HG02840 (cell line): Measurements from ENCODE around the gene SP100.
"Not testable (repeated sequence)": the region's sequence is repeated elsewhere in the genome, so short reads cannot be mapped to it uniquely, and the experiment has no call there.

ENCODE experiments used
- ATAC-seq: cut with Tn5 transposase; IDR thresholded peaks from one replicate; pipeline ENCODE4 v1.9.1; 2021; ENCODE audit warnings: mild to moderate bottlenecking, moderate library complexity, moderate number of reproducible peaks; ENCODE audit not compliant: unreplicated experiment, low FRiP score

Gene SP100

DNA sequence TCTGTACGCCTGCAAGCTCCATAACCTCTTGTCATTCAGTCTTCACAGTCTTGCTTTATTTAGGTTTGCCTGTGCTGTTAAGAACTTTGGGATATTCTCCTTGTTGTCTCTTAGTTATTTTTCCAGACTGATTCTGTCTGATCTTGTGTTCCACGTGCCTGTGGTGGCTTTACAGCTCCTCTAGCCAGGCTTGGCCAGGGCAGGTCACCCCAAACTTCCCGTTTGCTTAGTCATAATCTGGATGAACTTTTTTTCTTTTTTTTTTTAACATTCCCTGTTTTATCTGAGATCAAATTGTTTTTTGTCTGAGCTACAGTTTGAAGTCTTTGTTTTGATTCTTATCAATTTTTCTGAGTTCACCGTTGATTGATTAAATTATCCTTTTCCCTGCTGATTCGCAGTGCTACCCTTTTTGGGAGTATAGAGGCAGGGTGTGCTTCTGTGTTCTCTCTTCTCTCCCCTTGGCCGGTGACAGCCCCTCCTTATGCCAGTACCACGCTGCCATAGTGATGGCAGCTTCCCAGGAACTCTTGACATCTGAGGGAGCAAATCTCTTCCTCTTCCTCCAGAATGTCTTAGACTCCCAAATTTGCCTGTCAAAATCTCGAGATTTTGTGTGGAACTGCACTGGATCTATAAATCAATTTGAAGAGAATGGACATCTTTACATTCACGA is 2.5 kb downstream of the SP100 start:
- no peak for ATAC-seq

DNA sequence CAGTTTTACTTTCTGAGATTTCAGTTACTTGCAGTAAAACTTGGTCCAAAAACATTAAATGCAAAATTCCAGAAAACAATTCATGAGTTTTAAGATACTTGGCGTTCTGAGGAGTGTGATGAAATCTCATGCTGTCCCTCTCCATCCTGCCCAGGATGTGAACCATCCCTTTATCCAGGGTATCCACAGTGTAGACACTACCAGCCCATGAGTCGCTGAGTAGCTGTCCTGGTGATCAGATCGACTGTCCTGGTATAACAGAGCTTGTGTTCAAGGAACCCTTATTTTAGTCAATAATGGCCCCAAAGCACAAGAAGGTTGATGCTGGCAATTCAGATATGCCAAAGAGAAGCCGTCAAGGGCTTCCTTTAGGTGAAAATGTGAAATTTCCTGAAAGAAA is 3.2 kb downstream of the SP100 start:
- no peak for ATAC-seq

- ATAC-seq, result no peak
Measured at GRCh38 chr2:230422149-230422548, 6.1 kb downstream of the SP100 start.

DNA sequence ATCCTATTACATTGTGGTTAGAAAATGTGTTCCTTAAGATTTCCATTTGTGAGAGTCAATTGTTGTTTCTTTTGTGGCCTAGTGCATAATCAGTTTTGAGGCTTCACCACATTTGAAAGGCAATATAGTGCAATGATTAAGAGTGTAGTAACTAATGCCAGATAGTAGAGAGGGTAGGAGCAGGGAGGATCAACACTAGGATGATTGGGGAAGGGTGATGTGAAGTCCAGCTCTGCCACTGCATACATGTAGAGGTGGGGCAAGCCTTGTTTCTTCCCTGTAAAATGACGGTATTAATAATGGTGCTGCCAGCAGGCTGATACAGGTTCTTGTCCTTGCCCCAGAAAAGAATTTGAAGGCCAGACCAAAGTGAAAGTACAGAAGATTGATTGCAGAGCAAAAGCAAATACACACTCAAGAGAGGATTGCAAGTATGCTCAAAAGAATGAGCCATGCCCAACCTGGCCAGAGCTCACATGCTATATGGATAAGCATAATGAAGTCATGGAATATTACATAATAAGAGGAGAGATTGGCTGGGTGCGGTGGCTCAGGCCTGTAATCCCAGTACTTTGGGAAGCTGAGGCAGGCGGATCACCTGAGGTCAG is 8.0 kb downstream of the SP100 start:
- no peak for ATAC-seq

DNA sequence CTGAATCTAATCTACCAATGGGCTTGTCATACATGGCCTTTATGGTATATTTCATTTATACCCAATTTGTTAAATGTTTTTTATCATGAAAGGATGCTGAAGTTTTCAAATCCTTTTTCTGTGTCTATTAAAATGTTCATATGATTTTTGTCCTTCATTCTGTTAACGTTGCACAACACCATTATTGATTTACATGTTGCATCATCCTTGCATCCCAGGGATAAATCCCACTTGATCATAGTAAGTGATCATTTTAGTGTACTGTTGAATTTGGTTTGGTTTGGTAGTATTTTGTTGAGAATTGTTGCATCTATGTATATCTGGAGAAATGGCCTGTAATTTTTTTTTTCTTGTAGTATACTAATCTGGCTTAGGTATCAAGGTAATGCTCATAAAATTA is 9.4 kb downstream of the SP100 start:
- ATAC-seq, result no peak

GRCh38 chr2:230429513-230429912 is 13.5 kb downstream of the SP100 start:
- ATAC-seq, result no peak

DNA sequence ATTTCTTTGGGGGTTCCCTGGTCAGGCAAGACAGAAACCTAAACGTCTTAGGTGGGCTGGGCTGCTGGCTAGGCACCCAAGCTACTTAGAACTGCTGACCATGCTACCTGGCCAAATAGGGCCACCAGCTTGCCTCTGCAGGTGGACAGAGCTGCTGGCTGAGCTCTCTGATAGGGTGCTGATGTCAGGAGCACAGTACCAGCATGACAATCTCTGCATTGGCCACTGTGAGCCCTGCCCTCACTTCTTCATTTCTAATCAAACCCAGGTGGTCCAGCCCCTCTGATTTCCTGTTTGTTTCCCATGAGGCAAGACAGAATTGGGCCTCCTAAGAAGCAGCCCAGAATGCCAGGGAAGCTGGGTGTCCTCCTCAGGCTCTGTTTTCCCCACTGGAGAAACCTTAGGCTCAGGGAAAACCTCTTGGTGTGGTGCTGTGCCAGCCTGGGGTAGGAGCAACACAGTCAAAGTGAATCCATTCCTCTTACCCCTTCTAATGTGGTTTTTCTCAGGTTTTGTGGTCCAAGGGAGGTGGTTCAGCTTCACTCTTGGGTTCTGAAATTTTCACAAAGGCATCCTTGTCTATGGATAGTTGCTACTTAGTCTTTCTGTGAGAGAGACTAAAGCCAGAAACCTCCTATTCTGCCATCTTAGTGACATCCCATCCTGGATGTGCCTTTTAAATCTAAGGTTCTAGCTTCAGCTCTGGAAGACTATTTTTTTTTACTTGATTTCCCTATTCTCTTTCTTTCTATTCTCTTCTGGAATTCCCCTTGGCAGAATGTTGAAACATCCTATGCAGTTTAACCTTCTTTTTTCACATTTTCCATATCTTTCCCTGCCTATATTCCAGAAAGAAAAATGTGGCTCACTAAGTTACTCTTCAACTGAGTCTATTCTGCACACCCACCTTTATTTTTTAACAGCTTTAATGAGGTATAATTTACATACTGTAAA is 15.2 kb downstream of the SP100 start:
- ATAC-seq, result no peak

- ATAC-seq, result no peak
Measured at GRCh38 chr2:230434677-230435324, 18.8 kb downstream of the SP100 start.

- ATAC-seq, result no peak
Measured at GRCh38 chr2:230435431-230435830, 19.4 kb downstream of the SP100 start.

DNA sequence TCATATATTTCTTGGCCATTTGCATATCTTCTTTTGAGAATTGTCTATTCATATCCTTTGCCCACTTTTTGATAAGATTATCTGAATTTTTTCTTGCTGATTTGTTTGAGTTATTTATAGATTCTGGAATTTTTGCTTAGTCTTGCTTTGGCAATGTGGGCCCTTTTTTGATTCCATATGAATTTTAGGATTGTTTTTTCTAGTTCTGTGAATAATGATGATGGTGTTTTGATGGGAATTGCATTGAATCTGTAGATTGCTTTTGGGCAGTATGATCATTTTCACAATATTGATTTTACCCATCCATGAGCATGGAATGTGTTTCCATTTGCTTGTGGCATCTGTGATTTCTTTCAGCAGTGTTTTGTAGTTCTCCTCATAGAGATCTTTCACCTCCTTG is 23.1 kb downstream of the SP100 start:
- not testable (repeated sequence) for ATAC-seq

DNA sequence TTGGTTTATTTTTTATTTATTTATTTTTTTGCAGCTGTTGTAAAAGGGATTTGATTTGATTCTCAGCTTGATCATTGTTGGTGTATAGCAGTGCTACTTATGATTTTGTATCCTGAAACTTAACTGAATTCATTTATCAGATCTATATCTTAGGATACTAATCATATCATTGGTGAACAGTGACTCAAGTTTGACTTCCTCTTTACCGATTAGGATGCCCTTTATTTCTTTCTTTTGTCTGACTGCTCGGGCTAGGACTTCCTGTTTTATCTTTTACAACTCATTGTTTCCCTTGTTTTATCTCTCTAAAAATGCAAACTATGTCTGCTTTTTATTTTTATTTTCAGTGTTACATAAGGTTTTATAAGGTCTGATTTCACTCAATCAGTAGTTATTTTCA is 23.6 kb downstream of the SP100 start:
- ATAC-seq, result no peak

GRCh38 chr2:230441227-230441897 is 25.4 kb downstream of the SP100 start:
- ATAC-seq, result no peak

- ATAC-seq, result no peak
Measured at GRCh38 chr2:230443541-230443940, 27.5 kb downstream of the SP100 start.

DNA sequence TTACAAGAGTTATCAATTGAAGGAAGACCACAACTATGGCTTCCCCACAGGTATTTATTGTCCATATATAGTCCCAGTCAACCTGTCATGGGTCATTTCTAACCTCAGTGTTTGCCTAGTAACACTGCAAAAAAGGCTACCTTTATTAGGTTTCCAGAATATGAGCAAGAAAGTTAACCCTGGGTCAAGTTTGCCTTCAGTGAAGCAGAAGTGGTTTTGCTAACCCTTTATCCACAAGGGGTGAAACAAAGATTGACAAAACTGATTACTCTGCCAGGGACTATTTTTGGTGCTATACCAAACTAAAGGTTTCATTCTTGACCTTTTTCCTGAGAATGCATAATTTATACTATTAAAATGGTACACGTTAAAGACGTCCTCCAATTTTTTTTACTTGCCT is 28.8 kb downstream of the SP100 start:
- no peak for ATAC-seq

DNA sequence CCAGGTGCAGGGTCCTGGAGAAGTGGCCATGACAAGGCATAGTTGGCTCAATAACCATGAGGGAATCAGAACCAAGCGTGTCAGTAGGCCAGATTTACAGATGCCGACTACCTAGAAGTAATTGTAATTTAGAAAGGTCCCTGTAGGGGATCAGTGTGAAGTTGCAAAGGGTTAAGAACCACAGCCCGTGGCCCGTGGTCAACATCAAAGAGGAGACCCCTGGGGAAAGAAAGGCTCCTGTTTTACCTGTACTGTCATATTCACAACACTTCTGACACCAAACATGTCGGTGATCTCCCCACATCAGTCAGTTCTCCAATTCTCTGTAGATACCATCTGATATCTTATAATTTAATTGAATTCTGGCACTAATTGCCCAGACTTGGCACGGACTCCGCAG is 31.0 kb downstream of the SP100 start:
- no peak for ATAC-seq

- peak; percentile 73 for ATAC-seq
Measured at GRCh38 chr2:230447455-230448451, 31.8 kb downstream of the SP100 start.

DNA sequence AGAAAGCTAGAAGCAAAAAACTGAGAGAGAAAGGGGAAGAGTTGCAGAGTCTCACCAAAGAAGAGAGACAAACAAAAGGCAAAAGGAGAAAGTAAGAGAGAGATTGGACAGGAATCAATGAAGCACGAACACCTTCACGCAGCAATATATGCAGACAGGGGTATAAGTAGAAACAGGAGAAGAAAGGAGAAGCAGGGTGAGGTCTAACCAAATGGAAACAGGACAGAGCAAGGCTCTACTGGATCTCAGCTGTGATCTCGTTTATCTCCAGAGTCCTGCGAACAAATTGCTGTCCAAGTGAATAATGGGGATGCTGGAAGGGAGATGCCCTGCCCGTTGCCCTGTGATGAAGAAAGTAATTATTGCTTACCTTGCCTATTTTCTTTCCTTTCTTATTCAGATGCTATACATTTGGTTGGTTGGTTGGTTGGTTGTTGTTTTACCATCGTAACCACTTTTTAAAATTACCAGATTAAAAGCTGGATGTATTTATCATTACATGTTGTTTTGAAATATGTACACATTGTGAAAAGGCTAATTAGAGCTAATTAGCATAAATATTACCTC is 34.0 kb downstream of the SP100 start:
- ATAC-seq, result no peak

DNA sequence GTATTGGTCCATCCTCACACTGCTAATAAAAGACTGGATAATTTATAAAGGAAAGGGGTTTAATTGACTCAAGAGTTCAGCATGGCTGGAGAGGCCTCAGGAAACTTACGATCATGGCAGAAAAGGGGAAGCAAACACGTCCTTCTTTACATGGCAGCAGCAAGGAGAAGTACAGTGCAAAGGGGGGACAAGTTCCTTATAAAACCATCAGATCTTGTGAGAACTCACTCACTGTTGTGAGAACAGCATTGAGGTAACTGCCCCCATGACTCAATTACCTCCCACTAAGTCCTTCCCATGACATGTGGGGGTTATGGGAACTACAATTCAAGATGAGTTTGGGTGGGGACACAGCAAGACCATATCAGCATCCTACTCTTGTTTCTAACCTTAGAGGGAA is 37.0 kb downstream of the SP100 start:
- no peak for ATAC-seq
